ENCODE data around the gene SLC25A13.
A peak's percentile ranks its signal among the peaks of the same experiment; 100 is the strongest.

SLC25A13 gene

GRCh38 chr7:96322847-96323461 lies 1.1 kb upstream of the SLC25A13 start:
- in situ Hi-C loops (cut with MboI; ENCODE audit: low pct_unique_long_range_greater_than_20kb, low sequenced_read_pairs, unreplicated experiment): no loop called here
- TF ChIP-seq CTCF (IDR thresholded peaks at IDR 0.05; ENCODE audit: extremely low read depth, insufficient read depth, missing control alignments): no peak
- DNase-seq (ENCODE audit: low spot score): no peak

GRCh38 chr7:96322373-96322695 lies 436 bp upstream of the SLC25A13 start:
- in situ Hi-C loops (cut with MboI; ENCODE audit: low pct_unique_long_range_greater_than_20kb, low sequenced_read_pairs, unreplicated experiment): no loop called here
- no peak for DNase-seq (ENCODE audit: low spot score)
- TF ChIP-seq CTCF (IDR thresholded peaks at IDR 0.05; ENCODE audit: extremely low read depth, insufficient read depth, missing control alignments): no peak

- in situ Hi-C loops (cut with MboI; ENCODE audit: low pct_unique_long_range_greater_than_20kb, low sequenced_read_pairs, unreplicated experiment): no loop called here
- peak; percentile 48 for DNase-seq (ENCODE audit: low spot score)
- no peak for TF ChIP-seq CTCF (IDR thresholded peaks at IDR 0.05; ENCODE audit: extremely low read depth, insufficient read depth, missing control alignments)
Measured at GRCh38 chr7:96321031-96321657, 754 bp downstream of the SLC25A13 start.

- no peak for TF ChIP-seq CTCF (IDR thresholded peaks at IDR 0.05; ENCODE audit: extremely low read depth, insufficient read depth, missing control alignments)
- in situ Hi-C loops (cut with MboI; ENCODE audit: low pct_unique_long_range_greater_than_20kb, low sequenced_read_pairs, unreplicated experiment): no loop called here
- peak; percentile 55 for DNase-seq (ENCODE audit: low spot score)
Measured at GRCh38 chr7:96320442-96320841, 1.5 kb downstream of the SLC25A13 start.

- DNase-seq (ENCODE audit: low spot score): no peak
- in situ Hi-C loops (cut with MboI; ENCODE audit: low pct_unique_long_range_greater_than_20kb, low sequenced_read_pairs, unreplicated experiment): no loop called here
- no peak for TF ChIP-seq CTCF (IDR thresholded peaks at IDR 0.05; ENCODE audit: extremely low read depth, insufficient read depth, missing control alignments)
Measured at GRCh38 chr7:96319439-96319838, 2.5 kb downstream of the SLC25A13 start.

GRCh38 chr7:96316949-96317348 lies 4.9 kb downstream of the SLC25A13 start:
- in situ Hi-C loops (cut with MboI; ENCODE audit: low pct_unique_long_range_greater_than_20kb, low sequenced_read_pairs, unreplicated experiment): no loop called here
- no peak for TF ChIP-seq CTCF (IDR thresholded peaks at IDR 0.05; ENCODE audit: extremely low read depth, insufficient read depth, missing control alignments)
- no peak for DNase-seq (ENCODE audit: low spot score)
